ENCODE data around the gene EXOC1.
A peak's percentile ranks its signal among the peaks of the same experiment; 100 is the strongest.

The EXOC1 gene

DNA sequence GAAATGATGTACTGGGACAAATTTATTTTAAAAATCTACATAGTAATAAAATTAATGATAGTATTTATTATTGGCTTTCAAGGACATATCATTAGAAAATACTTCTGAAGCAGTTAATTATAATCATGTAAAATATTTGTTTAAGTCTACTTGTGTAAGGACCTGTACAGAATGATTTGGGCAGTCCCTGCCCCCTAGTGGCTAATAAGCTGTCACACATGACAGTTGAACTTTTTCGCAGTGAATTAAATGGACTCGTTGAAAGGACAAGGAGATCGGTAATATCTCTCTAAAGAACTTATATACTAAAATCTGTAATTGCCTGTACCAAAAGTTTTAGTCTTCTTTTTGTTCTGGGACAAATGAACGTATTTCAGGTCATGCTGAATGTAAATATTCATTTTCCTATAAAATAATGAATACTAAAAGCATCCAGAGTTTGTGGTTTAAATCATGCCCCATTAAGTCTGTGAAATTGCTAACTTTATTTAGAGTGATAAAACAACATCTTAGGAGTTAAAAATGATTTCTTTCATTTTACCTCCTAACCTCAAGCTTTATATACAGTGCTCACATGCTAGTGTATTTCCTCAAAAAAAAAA, 13.6 kb downstream of the EXOC1 start:
- TF ChIP-seq, protein P1, sequence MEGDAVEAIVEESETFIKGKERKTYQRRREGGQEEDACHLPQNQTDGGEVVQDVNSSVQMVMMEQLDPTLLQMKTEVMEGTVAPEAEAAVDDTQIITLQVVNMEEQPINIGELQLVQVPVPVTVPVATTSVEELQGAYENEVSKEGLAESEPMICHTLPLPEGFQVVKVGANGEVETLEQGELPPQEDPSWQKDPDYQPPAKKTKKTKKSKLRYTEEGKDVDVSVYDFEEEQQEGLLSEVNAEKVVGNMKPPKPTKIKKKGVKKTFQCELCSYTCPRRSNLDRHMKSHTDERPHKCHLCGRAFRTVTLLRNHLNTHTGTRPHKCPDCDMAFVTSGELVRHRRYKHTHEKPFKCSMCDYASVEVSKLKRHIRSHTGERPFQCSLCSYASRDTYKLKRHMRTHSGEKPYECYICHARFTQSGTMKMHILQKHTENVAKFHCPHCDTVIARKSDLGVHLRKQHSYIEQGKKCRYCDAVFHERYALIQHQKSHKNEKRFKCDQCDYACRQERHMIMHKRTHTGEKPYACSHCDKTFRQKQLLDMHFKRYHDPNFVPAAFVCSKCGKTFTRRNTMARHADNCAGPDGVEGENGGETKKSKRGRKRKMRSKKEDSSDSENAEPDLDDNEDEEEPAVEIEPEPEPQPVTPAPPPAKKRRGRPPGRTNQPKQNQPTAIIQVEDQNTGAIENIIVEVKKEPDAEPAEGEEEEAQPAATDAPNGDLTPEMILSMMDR (IDR thresholded peaks at IDR 0.05): peak; percentile 34
- Histone ChIP-seq H3K4me3 (no peak overlapping the region), H3K27ac (peak overlapping the region in 1 of 2 donors; percentile 40)
- DNase-seq (ENCODE audit: low spot score): no peak

DNA sequence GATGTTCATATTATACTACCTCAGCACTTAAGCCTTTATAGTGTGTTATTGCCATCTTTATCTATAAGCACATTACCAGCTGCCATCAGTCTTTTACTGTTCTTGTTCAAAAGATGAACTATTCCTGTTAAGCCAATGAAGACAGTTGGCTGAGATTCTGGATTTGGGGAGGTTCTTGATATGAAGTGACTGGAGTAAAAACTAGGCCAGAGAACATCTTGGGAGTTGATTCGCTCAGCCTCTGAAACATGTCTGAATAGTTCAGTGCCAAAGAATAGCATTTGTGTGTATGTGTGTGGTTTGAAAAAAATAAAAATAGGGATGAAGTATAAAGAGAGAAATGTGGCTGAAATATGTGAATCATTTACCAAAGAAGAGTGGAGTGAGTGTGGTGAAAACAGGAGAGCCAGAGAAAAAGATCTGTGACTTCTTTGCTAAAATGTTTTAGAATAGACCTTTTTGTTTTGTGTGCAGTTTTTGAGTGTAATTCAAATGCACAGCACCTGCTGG, 15.2 kb downstream of the EXOC1 start:
- no peak overlapping the region for H3K27ac ChIP-seq
- DNase-seq (ENCODE audit: low spot score): no peak
- TF ChIP-seq, protein P1 (IDR thresholded peaks at IDR 0.05): no peak
- no peak overlapping the region for H3K4me3 ChIP-seq

DNA sequence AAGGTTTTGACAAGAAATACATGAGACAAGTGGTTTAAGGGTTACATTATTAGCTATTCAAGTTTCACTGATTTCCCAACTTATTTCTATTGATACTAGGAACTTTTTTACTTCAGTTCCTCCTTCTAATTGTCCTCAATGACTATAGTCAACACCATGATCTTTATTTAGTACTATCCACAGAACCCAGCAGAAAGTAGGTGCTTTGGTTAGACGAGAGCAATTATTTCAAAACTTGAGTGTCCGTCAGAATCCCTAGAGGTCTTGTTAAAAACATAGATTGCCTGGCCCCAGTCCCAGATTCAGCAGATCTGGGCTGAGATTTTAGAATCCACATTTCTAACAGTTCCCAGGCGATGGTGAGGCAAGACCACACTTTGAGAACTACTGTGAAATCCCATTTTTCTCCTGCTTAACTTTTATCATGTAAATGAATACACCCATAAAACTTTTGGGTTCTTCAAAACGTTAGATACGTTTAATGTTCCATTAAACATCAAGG, 17.9 kb downstream of the EXOC1 start:
- Histone ChIP-seq H3K27ac (no peak overlapping the region), H3K4me3 (no peak overlapping the region)
- DNase-seq (ENCODE audit: low spot score): no peak
- TF ChIP-seq, protein P1 (IDR thresholded peaks at IDR 0.05): no peak

DNA sequence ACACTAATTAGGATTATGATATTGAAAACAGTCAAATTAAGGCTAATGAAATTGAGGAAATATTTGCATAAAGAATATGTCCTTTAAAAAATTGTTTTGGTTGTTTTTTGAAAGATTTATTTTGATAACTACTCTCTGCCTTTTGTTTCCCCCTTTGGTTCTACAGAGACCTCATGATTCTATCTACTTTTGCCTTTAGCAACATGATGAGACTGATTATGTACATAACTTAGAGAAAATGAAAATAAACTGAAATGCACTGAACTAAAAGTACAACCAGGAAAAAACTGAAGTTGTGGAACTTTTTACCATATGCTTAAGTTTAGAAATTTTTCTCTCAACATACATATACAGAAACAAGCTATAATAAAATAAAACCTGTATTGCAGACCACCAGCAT, 21.4 kb downstream of the EXOC1 start:
- H3K4me3 ChIP-seq: no peak overlapping the region
- no peak overlapping the region for H3K27ac ChIP-seq
- TF ChIP-seq, protein P1 (IDR thresholded peaks at IDR 0.05): no peak
- DNase-seq (ENCODE audit: low spot score): no peak

DNA sequence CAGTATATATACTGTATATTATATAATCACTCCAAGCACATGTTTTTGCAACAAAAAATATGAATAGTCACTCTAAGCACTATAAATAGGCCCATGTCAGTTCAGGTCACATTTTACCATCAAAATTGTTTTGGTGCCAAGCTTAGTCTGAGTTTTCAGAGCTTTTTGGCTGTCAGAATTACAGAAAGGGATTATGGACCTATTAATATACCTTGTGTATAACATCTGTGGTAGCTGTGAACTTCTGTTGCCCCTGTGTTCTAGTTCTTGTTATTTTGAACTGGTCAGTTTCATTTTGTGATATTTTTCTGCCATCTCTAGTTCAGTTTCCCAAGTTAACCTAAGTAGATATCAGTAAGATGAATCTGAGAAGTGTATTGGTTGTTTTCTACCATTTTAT, 22.9 kb downstream of the EXOC1 start:
- no peak for DNase-seq (ENCODE audit: low spot score)
- TF ChIP-seq, protein P1 (IDR thresholded peaks at IDR 0.05): no peak
- Histone ChIP-seq H3K4me3 (no peak overlapping the region), H3K27ac (no peak overlapping the region)

DNA sequence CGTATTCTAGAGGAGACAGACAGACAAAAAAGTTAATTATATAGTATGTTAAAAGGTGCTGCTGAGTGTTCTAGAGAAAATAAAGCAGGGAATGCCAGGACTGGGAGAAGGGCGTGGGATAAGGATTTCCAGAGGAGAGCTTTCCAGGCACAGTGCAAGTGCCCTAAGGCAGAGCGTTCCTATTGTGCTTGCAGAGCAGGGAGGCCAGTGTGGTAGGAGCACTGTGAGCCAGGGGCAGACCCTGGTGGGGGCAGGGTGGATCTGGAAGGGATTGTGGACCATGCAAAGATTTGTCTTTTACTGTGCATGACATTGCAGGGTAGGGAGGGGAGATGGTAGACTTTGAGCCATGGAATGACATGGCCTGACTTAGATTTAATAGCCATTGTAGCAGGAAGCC, 25.8 kb downstream of the EXOC1 start:
- H3K4me3 ChIP-seq: no peak overlapping the region
- H3K27ac ChIP-seq: no peak overlapping the region
- DNase-seq (ENCODE audit: low spot score): no peak
- TF ChIP-seq, protein P1 (IDR thresholded peaks at IDR 0.05): no peak

DNA sequence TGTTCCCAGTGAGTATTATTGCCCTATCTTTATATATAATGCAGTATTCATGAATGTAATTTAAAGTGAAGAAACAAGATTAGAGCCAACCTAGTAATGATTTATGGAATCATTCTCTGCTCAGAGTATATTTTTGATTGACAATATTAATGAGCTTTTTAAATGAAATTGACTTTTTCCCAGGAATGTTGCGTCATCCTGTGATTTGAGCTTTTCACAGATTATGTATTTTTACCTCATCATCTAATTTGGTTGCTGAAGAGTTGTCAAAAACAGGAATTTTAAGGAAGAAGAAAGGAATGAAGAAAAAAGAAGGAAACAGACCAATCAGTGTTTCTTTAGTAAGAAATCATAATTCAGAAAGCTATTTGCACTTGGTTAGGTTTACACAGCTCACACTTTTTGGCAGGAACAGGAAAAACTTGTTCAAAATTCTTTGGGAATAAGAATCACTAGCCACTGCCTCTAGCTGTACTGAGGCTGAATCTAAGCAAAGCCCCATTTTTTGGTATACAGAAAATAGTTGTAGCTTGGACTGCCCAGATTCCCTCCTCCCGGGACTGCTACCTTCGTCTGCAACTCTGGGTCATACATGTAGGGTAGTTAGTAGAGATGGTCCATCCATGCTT, 27.3 kb downstream of the EXOC1 start:
- H3K4me3 ChIP-seq: no peak overlapping the region
- TF ChIP-seq, protein P1 (IDR thresholded peaks at IDR 0.05): no peak
- no peak overlapping the region for H3K27ac ChIP-seq
- DNase-seq (ENCODE audit: low spot score): no peak

All from coronary artery (tissue), 2 donors.